Measurements from ENCODE around the gene AP4S1.

Gene AP4S1

DNA sequence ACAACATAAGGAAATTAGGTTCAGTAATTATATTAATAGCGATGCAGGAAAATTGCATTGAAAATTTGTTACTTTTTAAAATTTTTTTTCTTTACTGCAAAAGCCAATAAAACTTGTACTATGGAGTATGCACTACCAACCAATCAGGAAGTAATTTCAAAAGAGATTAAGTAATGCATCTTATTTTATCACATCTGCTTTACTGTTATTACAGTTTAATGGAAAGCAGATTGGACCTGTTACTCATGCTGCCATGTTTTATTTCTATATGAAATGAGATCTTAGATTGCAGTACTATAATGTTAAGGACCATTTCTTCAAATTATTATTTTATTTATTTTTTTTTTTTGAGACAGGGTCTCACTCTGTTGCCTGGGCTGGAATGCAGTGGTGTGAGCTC, 2.4 kb downstream of the AP4S1 start:
- Histone ChIP-seq H3K36me3 (ENCODE audit: low read length) (no peaks in the 10 kb centered on the region), H3K27ac (ENCODE audit: low read depth, low read length) (no peak overlapping the region), H2AFZ (ENCODE audit: low read depth, low read length, severe bottlenecking) (no peak overlapping the region), H3F3A (ENCODE audit: insufficient read depth) (peaks cover 16% of the 10 kb centered on the region; the same call in 1 of the 2 replicates), H3K4me2 (ENCODE audit: low read depth, low read length, poor library complexity, severe bottlenecking) (no peak overlapping the region), H3K9ac (ENCODE audit: low read length) (no peak overlapping the region), H3K9me2 (replicated peaks; ENCODE audit: insufficient read depth, low read length) (no peaks in the 10 kb centered on the region), H3K79me2 (ENCODE audit: insufficient read depth, low read length) (peaks cover 32% of the 10 kb centered on the region), H4K20me1 (ENCODE audit: low read depth, low read length) (peaks cover 4% of the 10 kb centered on the region; the same call in 1 of the 2 replicates), H3K27me3 (ENCODE audit: low read length) (no peaks in the 10 kb centered on the region), H3K4me3 (ENCODE audit: insufficient read depth, low read length, poor library complexity, severe bottlenecking) (no peak overlapping the region), H3K9me3 (ENCODE audit: insufficient read depth, low read length) (no peaks in the 10 kb centered on the region)
- TF ChIP-seq EZH2phosphoT487 (conservative IDR thresholded peaks at IDR 0.05; ENCODE audit: low read length), result no peak
- TF ChIP-seq, protein P1, sequence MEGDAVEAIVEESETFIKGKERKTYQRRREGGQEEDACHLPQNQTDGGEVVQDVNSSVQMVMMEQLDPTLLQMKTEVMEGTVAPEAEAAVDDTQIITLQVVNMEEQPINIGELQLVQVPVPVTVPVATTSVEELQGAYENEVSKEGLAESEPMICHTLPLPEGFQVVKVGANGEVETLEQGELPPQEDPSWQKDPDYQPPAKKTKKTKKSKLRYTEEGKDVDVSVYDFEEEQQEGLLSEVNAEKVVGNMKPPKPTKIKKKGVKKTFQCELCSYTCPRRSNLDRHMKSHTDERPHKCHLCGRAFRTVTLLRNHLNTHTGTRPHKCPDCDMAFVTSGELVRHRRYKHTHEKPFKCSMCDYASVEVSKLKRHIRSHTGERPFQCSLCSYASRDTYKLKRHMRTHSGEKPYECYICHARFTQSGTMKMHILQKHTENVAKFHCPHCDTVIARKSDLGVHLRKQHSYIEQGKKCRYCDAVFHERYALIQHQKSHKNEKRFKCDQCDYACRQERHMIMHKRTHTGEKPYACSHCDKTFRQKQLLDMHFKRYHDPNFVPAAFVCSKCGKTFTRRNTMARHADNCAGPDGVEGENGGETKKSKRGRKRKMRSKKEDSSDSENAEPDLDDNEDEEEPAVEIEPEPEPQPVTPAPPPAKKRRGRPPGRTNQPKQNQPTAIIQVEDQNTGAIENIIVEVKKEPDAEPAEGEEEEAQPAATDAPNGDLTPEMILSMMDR (IDR thresholded peaks at IDR 0.05; ENCODE audit: insufficient read depth, low read length, poor library complexity, severe bottlenecking), result no peak

DNA sequence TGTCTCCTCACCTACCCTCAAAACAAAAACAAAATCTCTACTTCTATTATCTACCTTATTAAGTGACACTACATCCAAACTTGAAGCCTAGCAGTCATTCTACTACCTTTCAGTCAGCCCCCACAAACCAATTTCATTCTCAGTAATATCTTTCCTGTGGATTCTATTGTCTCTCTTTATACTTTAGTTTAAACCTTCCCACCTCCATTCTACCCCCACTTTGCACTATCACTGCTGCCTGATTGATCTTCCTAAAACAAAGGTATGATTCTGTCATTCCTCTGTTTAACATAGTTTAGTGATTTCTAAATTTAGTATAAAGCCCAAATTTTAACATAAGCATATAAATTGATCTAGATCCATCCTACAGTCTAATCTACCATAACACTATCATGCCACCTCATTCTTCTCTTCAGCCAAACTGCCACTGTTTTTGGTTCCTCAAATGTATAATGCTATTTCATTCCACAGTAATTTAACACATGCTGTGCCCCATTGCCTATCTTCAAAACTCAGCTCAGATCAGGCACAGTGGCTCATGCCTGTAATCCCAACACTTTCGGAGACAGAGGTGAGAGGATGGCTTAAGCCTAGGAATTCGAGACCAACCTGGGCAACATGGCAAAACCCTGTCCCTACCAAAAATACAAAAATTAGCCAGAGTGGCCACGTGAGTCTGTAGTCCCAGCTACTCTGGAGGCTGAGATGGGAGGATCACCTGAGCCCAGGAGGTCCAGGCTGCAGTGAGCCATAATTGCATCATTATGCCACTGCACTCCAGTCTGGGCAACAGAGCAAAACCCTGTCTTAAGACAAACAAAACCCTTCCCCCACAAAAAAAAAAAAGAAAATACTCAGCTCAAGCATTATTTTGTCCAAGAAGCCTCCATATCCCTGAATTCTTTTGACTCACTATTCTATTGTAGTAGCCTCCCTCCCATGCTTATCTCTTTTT, 3.8 kb downstream of the AP4S1 start:
- Histone ChIP-seq H3K27ac (ENCODE audit: low read depth, low read length) (no peak overlapping the region), H4K20me1 (ENCODE audit: low read depth, low read length) (no peaks in the 10 kb centered on the region), H3K9me2 (replicated peaks; ENCODE audit: insufficient read depth, low read length) (no peaks in the 10 kb centered on the region), H3K36me3 (ENCODE audit: low read length) (no peaks in the 10 kb centered on the region), H3F3A (ENCODE audit: insufficient read depth) (peaks cover 9% of the 10 kb centered on the region; the same call in 1 of the 2 replicates), H2AFZ (ENCODE audit: low read depth, low read length, severe bottlenecking) (no peak overlapping the region), H3K27me3 (ENCODE audit: low read length) (no peaks in the 10 kb centered on the region), H3K79me2 (ENCODE audit: insufficient read depth, low read length) (peaks cover 18% of the 10 kb centered on the region), H3K9me3 (ENCODE audit: insufficient read depth, low read length) (no peaks in the 10 kb centered on the region), H3K4me3 (ENCODE audit: insufficient read depth, low read length, poor library complexity, severe bottlenecking) (no peak overlapping the region), H3K9ac (ENCODE audit: low read length) (no peak overlapping the region), H3K4me2 (ENCODE audit: low read depth, low read length, poor library complexity, severe bottlenecking) (no peak overlapping the region)
- TF ChIP-seq, protein P1 (IDR thresholded peaks at IDR 0.05; ENCODE audit: insufficient read depth, low read length, poor library complexity, severe bottlenecking), result no peak
- TF ChIP-seq EZH2phosphoT487 (conservative IDR thresholded peaks at IDR 0.05; ENCODE audit: low read length), result no peak

DNA sequence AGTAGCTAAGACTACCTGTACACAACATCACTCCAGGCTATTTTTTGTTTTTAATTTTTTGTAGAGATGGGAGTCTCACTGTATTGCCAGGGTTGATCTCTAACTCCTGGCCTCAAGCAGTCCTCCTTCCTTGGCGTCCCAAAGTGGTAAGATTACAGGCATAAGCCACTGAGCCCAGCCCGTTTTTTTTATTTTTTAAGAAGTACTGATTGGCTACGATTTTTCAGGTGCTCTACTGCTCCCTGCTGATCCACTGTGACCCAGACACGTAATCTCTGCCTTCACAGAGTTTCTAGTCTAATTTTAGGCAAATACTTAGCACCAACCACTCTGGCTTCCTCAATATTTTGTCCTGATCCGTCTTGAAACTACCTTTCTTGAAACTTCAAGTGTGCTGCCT, 5.0 kb downstream of the AP4S1 start:
- Histone ChIP-seq H4K20me1 (ENCODE audit: low read depth, low read length) (no peaks in the 10 kb centered on the region), H3K4me3 (ENCODE audit: insufficient read depth, low read length, poor library complexity, severe bottlenecking) (no peak overlapping the region), H3K36me3 (ENCODE audit: low read length) (no peaks in the 10 kb centered on the region), H3F3A (ENCODE audit: insufficient read depth) (peaks cover 3% of the 10 kb centered on the region; the same call in 1 of the 2 replicates), H3K9me2 (replicated peaks; ENCODE audit: insufficient read depth, low read length) (no peaks in the 10 kb centered on the region), H3K9ac (ENCODE audit: low read length) (no peak overlapping the region), H3K4me2 (ENCODE audit: low read depth, low read length, poor library complexity, severe bottlenecking) (no peak overlapping the region), H3K27ac (ENCODE audit: low read depth, low read length) (no peak overlapping the region), H3K27me3 (ENCODE audit: low read length) (no peaks in the 10 kb centered on the region), H2AFZ (ENCODE audit: low read depth, low read length, severe bottlenecking) (no peak overlapping the region), H3K9me3 (ENCODE audit: insufficient read depth, low read length) (no peaks in the 10 kb centered on the region), H3K79me2 (ENCODE audit: insufficient read depth, low read length) (peaks cover 6% of the 10 kb centered on the region)
- TF ChIP-seq EZH2phosphoT487 (conservative IDR thresholded peaks at IDR 0.05; ENCODE audit: low read length), result no peak
- TF ChIP-seq, protein P1 (IDR thresholded peaks at IDR 0.05; ENCODE audit: insufficient read depth, low read length, poor library complexity, severe bottlenecking), result no peak

Measured in SU-DHL-6 (cell line).